GM20431 (cell line): ENCODE results near the gene XIRP2.

Experiments
- in situ Hi-C: fragments of 300-500 bp; cut with MseI, MboI; formaldehyde crosslinking; loops from one replicate; pipeline ENCODE4 v1.15.0; 2020; ENCODE audit warnings: low sequenced_read_pairs; ENCODE audit not compliant: unreplicated experiment

XIRP2 gene

DNA sequence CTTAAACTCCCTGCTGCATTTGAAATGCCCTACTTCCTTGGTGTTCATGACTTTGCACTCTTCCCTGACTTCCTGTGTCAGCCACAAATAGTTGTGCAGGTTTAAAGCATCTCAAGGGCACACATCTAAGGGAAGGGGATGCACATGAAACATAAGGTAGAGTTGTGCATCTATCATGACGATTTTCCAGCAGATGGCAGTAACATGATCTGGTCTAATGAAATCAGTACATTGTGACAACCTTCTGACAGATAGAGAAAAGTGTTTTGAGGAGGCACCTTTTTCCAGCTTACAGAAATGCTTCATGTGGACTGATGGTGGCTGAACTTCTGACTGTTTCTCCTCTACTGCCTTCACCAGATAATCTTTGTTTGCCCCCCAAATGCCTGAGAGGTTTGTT, 238.9 kb downstream of the XIRP2 start:
- in situ Hi-C loops = no loop called here

DNA sequence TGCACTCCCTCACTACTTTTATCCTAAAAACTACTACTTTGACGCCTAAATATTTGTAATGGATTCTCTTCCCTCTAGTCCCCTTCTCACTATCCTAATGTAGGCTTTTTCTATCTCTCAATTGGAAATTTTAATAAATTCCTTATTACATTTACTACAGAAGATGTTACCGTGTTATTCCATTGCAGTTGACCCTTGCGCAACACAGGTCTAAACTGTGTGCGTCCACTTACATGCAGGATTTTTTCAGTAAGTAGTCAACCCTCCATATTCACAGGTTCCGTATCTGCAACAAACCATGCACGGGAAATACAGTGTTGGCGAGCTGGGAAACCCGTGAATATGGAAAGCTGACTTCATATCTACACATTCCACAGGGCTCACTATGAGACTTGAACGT, 239.8 kb downstream of the XIRP2 start:
- in situ Hi-C loops = no loop called here

DNA sequence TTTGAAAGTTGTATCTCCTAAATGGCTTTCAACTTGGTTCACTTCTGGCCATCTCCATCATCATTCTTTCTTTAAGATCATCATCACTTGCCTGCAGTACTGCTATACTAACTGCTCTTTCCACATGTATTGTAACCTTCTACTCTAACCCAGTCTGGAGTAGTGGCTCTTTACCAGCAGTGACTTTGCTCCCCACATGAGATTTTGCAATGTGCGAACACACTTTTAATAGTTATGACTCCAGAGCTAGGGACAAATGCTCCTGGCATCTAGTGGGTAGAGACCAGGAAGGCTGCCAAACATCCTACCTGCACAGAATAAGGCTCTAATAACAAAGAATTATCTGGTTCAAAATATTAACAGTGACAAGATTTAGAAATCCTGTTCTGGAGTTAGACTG, 243.8 kb downstream of the XIRP2 start:
- in situ Hi-C loops = no loop called here

DNA sequence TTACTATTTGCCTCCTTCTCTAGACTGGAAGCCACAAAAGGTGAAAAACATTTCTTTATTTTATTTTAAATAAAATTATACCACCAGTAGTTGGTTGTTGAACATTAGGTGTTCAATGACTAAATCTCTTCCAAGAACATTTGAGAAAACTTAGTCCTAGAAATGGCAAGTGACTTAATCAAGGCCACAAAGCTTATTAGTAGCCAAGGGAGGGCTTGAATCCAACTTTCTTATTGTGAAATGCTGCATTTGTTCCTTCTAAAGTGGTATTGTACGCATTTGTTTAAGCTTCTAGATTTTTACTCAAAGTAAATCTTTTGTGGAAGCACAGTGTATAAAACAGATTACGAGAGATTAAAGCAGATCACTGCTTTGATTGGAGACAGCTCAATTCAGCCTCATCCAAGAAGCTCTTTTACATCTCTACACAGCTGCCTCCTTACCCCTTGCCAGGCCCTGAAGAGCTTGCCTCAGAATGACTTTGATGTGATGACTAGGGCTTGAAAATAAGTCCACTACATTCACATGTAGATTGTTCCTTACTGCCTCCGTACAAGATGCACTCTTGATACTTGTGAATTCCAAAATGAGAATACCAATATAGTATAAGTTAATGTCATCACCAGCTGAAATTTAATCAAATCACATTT, 244.8 kb downstream of the XIRP2 start:
- in situ Hi-C loops = no loop called here

DNA sequence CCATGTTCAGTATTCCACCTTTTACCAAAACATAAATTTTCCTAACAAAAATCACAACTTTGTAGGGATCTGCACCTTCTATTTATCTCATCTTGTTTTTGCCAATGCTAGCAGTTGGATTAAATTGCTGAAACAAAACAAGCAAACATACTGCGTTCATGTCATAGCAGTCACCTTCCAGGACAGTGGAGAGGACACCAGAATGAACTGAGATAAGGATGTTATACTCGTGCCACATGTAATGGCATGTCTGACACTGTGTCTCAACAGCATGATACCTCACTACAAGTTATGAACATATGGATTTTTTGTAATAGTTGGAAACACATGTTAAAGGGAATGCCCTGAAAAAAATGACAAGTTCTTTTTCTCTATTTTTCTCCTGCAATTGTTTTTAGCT, 245.3 kb downstream of the XIRP2 start:
- in situ Hi-C loops = no loop called here

DNA sequence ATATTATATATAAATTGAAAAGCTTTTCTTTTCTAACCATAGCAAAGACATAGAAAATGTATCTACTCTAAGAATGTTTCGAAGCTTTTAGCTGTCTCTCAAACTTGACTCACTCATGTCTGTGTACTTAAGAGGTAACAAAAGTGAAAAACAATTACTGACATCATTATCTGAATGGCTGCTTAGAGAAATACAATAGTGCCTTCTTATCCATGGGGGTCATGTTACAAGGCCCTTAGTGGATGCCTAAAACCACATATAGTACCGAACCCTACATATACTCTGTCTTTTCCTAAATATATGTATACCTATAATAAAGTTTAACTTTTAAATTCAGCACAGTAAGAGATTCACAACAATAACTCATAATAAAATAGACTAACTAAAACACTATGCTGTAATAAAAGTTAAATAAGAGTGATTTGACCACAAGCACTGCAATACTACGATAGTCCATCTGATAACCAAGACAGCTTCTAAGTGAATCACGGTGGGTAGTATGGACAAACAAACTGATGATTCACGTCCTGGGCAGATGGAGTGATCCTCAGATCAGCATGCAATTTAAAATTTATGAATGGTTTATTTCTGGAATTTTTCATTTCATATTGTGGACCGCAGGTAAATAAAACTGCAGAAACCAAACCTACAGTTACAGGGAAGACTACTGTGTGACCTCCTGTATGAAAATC, 246.2 kb downstream of the XIRP2 start:
- in situ Hi-C loops = no loop called here

DNA sequence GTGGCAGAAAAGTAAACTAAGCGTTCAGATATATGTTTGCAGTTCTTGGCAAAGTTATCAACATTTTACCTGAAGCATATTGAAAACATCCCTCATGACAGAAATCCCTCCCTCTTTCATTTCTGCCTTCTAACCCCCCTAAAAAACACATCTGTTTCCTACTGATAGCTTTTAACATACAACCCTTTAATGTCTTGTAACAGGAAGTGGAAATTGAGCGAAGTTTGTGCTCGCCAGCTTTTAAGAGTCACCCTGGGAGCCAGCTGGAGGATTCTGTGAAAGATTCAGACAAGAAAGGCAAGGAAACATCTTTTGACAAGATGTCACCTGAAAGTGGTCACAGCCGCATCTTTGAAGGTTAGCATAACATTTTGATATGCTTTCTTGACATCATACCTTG, 247.4 kb downstream of the XIRP2 start:
- in situ Hi-C loops = no loop called here

DNA sequence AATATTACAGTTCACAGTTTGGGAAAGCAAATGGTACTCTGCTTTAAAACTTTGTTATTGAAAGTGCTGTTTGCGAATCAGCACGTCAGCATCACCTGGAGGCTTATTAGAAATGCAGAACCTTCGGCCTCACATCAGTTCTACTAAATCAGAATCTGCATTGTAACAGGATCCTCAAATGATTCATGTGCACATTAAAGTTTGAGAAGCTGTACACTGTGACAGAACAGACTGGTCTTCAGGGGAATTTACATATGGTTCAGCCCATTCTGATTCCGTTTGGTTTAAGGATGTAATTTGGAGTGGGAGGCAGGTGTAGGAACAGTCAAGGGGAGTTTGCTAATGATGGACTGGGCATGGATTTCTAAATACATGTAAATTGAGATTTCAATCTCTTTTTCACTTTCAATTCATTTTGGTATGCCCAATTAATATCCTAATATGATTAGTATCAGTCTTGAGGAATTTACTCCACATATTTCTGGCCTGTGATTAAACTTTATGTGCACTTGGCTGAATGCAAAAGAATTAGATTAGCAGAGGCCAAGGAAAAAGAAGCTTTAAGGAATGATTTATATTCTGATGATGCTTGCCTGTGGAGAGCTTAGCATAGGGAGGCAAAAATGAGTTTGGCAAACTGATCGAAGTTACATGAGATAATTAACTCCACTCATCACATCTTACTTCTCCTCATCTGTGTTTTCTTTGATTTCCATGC, 248.8 kb downstream of the XIRP2 start:
- in situ Hi-C loops = no loop called here

DNA sequence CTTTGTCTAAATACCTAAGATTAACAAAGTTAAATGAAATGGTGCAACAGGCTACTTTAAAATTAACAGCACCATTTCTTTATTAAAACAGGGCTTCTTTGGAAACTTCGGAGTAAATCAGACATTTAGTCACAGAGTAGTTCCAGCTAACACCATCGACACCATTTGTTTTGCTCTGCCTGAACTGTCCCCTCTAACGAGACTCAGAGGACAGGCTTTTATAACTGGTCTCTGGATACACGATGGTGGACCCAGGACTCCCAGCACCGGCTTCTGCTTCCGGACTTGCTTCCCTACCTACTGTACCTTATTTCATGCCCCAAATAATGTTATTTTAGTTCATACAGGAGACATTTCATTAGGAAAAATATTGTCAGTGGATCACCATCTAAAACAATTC, 252.1 kb downstream of the XIRP2 start:
- in situ Hi-C loops = no loop called here

DNA sequence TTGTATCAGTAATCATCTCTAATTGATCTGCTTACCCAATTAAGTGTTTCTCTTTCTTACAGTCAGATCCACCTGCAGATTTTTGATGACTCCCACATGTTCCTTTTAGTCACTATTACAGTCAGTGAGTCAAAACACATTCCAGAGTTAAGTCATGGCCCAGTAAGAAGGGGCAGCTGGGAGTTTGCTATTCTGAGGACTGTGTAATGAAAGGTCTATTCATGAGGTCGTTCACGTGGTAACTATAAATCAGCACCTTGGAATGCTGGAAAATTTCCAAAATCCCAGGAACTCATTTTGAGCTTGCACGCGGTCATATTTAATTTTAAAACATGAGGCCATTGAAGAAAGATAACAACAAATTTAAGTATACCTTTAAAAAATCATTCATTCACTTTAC, 252.5 kb downstream of the XIRP2 start:
- in situ Hi-C loops = no loop called here

DNA sequence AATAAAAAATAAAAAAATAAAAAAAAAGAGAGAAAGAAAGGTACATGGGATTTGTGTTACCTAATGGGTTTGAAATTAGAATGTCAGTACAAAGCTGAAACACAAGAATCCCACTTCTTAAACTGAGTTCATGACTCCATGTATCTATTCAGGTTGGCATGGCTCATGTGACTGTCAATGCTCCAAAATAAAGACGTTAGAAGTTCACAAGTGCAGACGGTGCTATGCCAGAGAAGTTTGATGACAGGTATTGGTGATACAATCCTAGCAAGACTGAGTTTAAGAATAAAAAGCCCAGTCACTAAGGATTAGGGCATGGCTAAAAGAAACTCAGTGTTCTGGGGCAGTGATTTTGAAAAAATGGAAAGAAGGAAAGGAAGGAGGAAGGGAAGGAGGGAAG, 254.3 kb downstream of the XIRP2 start:
- in situ Hi-C loops = no loop called here

DNA sequence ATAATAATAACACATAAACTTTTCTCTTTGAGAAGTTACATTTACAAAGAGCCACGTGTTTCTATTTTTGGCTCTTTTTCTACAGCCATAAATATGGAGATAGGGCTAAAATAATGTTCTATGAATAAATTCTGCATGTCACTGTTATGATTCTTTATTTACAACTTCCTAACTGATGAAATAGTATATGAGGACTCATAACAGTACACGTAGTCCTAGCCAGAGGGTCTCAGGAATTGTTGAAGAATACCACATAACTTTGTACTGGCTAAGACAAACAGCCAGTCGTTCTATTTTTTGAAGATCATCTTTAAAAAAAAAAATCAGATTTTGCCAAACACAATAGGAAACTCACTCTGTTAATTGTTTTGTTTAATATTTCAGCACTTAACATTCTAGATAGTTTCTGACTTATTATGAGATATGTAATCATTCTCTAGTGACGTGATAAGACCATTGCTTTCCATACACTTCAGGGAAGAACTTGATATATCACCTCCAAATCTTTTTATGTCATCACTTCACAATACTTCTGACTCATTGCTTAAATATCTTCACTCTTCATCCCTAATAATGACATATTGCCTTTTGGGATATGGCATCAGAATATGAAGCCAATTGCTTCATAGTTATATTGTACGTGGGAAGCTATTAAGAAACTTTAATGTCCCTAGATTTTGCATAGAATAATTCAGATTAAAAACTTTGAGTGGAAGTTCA, 256.1 kb downstream of the XIRP2 start:
- in situ Hi-C loops = no loop called here

DNA sequence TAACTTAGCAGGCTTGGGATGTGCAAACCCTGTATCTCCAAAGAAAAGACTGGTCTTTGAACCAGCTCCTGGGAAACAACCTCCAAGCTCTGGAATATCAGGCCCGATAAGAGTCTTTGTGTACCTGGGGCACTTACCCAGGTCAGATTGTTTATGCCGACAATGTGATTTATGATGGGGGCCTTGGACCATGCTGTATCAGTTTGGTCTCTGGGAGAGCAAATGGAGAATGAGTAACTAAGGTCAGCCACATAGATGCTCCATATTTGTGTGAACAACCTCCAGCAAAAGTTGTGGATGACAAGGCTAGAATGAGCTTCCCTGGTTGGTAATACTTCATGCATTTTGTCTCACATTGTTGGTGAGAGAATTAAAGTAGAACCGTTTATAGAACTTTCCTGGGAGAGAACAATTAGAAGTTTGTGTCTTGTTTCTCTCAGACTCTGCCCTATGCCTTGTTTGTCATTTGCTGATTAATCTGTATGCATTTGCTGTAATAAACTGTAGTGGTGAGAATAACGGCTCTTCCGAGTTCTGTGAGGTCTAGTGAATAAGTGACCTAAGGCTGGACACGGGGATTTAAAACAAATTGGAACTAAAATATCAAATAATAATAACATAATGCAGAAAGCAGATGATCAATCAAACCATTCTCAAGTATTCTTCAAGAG, 259.1 kb downstream of the XIRP2 start:
- in situ Hi-C loops = no loop called here

DNA sequence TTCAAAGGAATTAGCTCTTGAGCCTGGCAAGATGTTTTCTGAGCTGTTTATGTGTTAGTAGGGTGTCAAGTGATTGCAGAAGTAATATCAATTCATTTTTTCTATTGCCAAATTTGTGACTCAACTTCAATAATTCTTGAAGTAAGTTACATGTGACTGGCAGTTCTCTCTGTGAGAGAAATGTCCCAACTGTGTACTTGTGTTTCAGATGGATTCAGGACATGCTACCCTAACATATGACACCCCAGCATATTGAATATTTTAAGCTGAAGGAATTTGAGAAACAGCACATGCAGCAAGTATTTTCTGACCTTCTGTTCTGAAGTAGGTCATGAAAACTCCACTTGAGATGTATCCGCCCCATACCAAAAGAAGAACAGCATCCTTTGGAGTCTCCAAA, 263.6 kb downstream of the XIRP2 start:
- in situ Hi-C loops = no loop called here

DNA sequence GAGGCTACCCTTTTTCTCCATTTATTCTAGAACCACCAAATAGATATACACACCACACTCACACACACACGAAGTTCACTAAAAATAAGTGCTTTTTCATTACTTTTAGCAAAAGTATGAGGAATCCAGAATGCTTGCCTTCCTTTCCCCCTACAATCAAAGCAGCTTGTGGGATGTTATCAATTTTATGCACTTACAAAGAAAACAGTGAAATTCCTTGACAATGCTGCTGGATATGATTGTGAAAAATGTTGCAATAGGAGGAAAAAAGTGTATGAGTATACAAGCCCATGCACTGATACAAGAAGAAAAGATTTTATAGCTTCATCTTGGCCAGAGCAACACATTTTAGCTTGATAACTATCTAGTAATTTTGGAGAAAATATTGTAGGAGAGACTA, 269.2 kb downstream of the XIRP2 start:
- in situ Hi-C loops = no loop called here

DNA sequence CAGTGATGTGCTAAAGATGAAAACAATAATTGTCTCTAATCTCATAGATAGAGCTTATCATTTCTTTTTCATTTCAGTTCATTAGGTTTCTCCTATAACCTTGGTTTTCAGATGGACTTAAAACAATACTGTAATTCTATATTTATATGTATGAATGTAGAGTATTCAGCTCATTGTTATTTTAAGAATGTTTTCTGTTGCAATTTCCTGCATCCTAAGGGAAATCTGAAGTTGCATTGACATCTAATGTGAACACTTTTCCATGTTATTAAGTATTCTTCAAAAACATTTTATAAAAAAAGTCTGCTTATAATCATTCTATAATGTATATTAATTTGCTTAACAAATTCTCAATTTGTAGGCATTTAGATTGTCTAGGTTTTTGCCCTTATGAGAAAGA, 288.9 kb downstream of the XIRP2 start:
- in situ Hi-C loops = no loop called here

DNA sequence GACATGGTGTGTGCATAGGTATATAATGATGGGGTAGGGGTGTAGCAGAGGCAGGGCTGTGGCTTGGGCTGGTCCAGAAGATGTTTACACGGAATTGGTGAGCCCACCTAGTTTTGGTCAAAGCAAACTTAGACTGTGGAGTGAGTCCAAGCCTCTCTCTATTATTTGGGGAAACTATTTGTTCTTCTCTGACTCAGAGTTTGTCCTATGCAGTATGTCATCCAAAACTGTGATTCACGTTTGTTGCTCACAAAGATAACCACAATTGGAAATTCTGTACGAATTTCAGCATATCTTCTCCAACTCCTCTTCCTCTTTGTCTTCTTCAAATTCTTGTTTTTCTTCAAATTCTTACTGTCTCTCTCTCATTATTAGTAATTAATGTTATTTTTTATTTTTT, 292.9 kb downstream of the XIRP2 start:
- in situ Hi-C loops = no loop called here

DNA sequence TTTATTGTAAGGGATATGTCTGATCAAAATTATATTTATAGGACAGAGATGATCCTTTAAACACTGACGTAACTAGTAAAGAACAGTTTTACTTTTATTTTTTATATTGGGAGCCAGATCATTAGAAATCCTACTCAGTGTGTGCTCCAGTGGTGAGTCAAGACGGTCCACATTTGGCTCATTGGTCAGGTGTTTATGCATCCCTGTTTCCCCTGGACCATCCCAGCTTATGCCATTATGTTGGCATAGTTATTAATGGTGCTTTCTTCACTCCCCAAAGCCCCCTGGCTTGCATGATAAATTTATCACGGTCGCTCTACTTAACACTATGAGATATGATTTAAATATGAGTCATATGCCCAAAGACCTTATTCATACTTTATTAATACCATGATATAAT, 293.4 kb downstream of the XIRP2 start:
- in situ Hi-C loops = no loop called here

DNA sequence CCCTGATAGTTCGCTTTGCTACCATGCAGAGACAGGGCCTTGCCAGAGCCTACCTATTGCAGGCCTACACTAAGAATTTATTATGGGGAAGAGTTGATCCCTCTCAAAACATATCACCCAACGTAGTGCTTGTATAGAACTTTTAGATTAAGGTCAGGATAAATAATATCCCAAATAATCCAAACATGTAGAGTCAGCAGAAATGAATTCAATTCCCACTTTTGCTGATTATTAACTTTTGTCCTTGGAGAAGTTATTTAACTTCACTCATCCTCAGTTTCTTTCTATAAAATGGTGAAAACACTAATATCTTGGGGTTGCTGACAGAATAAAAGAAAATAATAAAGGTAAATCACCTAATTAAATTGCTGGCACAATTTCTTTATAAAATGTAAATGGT, 294.1 kb downstream of the XIRP2 start:
- in situ Hi-C loops = no loop called here

DNA sequence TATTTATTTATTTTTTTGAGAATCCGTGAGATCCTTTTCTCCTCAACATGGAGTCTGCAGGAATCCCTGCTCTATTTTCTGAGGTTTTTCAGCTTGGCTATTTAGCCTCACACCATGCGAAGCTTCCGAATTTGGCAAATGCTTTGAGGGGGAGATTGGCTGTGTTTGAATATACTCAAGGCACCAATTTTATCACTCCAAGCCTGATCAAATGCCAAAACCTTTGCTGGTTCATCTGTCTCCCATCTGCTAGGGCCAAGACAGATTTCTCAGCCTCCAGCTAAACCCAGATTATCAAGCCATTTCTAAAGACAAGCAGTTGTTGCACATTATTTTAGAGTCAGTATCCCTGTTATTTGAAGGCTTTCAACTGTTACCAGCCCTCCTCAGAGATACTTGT, 295.7 kb downstream of the XIRP2 start:
- in situ Hi-C loops = no loop called here
